HepG2 (cell line): ENCODE results near the gene SATB1. TPM values are rescaled to one million over a fixed set of nuclear protein-coding genes. Genes with fewer than 3 reads are reported as not detected.

Experiments used
- ATAC-seq: fragments of 200-7000 bp; cut with Tn5 transposase; 3 replicates; pipeline ENCODE4 v1.9.1; 2020; ENCODE audit warnings: mild to moderate bottlenecking, moderate library complexity
- BruUV-seq: library from RNA; stranded (reverse); fragments of 400-500 nt; replicated peaks from 2 replicates; lab custom pipeline; 2021; lab: Mats Ljungman, UMichigan
- CTCF ChIA-PET: fragments of 300-600 bp; formaldehyde crosslinking; extraction: SDS; loops from one replicate; lab custom pipeline; 2021; ENCODE audit warnings: low total read pairs, inconsistent platforms, low intra/inter-chr PET ratio; lab: Yijun Ruan, JAX
- POLR2A ChIA-PET: fragments of 350-600 bp; sonication (Branson Sonifier 250); formaldehyde crosslinking; loops from one replicate; lab custom pipeline; 2020; ENCODE audit warnings: antibody characterized with exemption, inconsistent platforms; lab: Yijun Ruan, JAX
- DNase-seq: peaks from one replicate; pipeline ENCODE4 v3.0.0-alpha.2; 2015; ENCODE audit warnings: low spot score
- FAIRE-seq: peaks from 3 replicates; lab custom pipeline; 2011; peaks lifted over from hg19 to GRCh38; lab: Jason Lieb, UNC
- H2AFZ ChIP-seq: one replicate; pipeline ENCODE4 v1.6.1; 2011; ENCODE audit warnings: low read length, inconsistent platforms
- H3K27ac ChIP-seq: fragments of 300-600 bp; 3 replicates; pipeline ENCODE4 v1.8.0; 2011; ENCODE audit warnings: mixed run types, mild to moderate bottlenecking, mixed read lengths, low read length, inconsistent platforms; ENCODE audit not compliant: insufficient read depth; ENCODE audit errors: extremely low read length
- H3K27me3 ChIP-seq, 2 experiments: fragments of 200-600 bp in 1 of 2; 2 replicates in 1 of 2; 3 replicates in 1 of 2; pipeline versions ENCODE4 v1.6.0 to v1.8.0; 2011; ENCODE audit warnings: low read length in 2 of 2, mild to moderate bottlenecking in 2 of 2, moderate library complexity in 2 of 2, inconsistent platforms in 1 of 2; ENCODE audit not compliant: insufficient read depth in 2 of 2, control insufficient read depth in 1 of 2
- H3K36me3 ChIP-seq, 2 experiments: fragments of 200-600 bp in 1 of 2; replicated peaks in 1 of 2; 2 replicates in 1 of 2; 3 replicates in 1 of 2; pipeline versions ENCODE4 v1.5.1 to v1.8.0; 2011; ENCODE audit warnings: low read length in 2 of 2, inconsistent platforms in 1 of 2; ENCODE audit not compliant: insufficient read depth in 2 of 2, control insufficient read depth in 1 of 2
- H3K4me1 ChIP-seq: 2 replicates; pipeline ENCODE4 v1.5.1; 2012; ENCODE audit warnings: low read length, inconsistent platforms; ENCODE audit not compliant: insufficient read depth
- H3K4me2 ChIP-seq: 2 replicates; pipeline ENCODE4 v1.6.0; 2011; ENCODE audit warnings: low read depth, low read length, inconsistent platforms
- H3K4me3 ChIP-seq, 3 experiments: fragments of 200-600 bp in 1 of 3; sonication (generic), shearing (Covaris generic) in 1 of 3; replicated peaks in 1 of 3; 2 replicates each; pipeline ENCODE4 v1.5.1; 2011 to 2016; ENCODE audit warnings: low read length in 3 of 3, inconsistent platforms in 2 of 3, low read depth in 2 of 3, mild to moderate bottlenecking in 2 of 3, control low read depth in 1 of 3, mixed read lengths in 1 of 3; ENCODE audit not compliant: insufficient read depth in 1 of 3
- H3K79me2 ChIP-seq: one replicate; pipeline ENCODE4 v1.6.1; 2011; ENCODE audit warnings: low read length, inconsistent platforms; ENCODE audit not compliant: insufficient read depth
- H3K9ac ChIP-seq: 2 replicates; pipeline ENCODE4 v1.6.0; 2011; ENCODE audit warnings: mild to moderate bottlenecking, low read depth, low read length, inconsistent platforms; ENCODE audit not compliant: insufficient read depth
- H3K9me3 ChIP-seq: 2 replicates; pipeline ENCODE4 v1.5.1; 2012; ENCODE audit warnings: mild to moderate bottlenecking, low read length
- H4K20me1 ChIP-seq: 2 replicates; pipeline ENCODE4 v1.6.0; 2011; ENCODE audit warnings: inconsistent platforms, mild to moderate bottlenecking, low read length, moderate library complexity; ENCODE audit not compliant: insufficient read depth
- ATF3 ChIP-seq: sonication (generic); formaldehyde crosslinking; IDR thresholded peaks from 2 replicates; pipeline ENCODE4 v1.4.0; 2020; ENCODE audit warnings: missing genetic modification reagents
- ELF1 ChIP-seq: sonication (generic); formaldehyde crosslinking; IDR thresholded peaks from 2 replicates; pipeline ENCODE4 v1.4.0; 2020; ENCODE audit warnings: missing genetic modification reagents
- FOXK2 ChIP-seq: fragments of 450-650 bp; IDR thresholded peaks from 2 replicates; pipeline ENCODE4 v1.6.1; 2016
- HDAC1 ChIP-seq: sonication (generic); formaldehyde crosslinking; IDR thresholded peaks from 2 replicates; pipeline ENCODE4 v1.5.1; 2020; ENCODE audit warnings: mild to moderate bottlenecking, missing genetic modification reagents
- IRF2 ChIP-seq: IDR thresholded peaks from 2 replicates; pipeline ENCODE4 v1.6.1; 2018; ENCODE audit warnings: missing genetic modification reagents, missing compliant biosample characterization
- JUNB ChIP-seq: sonication (generic); formaldehyde crosslinking; IDR thresholded peaks from 2 replicates; pipeline ENCODE4 v1.8.0; 2022; ENCODE audit warnings: missing genetic modification reagents, mild to moderate bottlenecking, borderline replicate concordance
- KLF11 ChIP-seq: IDR thresholded peaks from 2 replicates; pipeline ENCODE4 v1.6.1; 2016; ENCODE audit warnings: missing compliant biosample characterization
- NCOA2 ChIP-seq: sonication (generic); formaldehyde crosslinking; IDR thresholded peaks from 2 replicates; pipeline ENCODE4 v1.8.0; 2022; ENCODE audit warnings: inconsistent platforms
- SP140L ChIP-seq: sonication (generic); formaldehyde crosslinking; IDR thresholded peaks from 2 replicates; pipeline ENCODE4 v1.4.0; 2020; ENCODE audit warnings: missing genetic modification reagents, borderline replicate concordance
- SRF ChIP-seq: IDR thresholded peaks from 2 replicates; pipeline ENCODE4 v1.6.1; 2011; ENCODE audit warnings: mild to moderate bottlenecking, low read depth, low read length, moderate library complexity
- STAT6 ChIP-seq: sonication (generic); formaldehyde crosslinking; IDR thresholded peaks from 2 replicates; pipeline ENCODE4 v1.4.0; 2020; ENCODE audit warnings: missing genetic modification reagents, mild to moderate bottlenecking, borderline replicate concordance
- SUZ12 ChIP-seq: fragments of 150-350 bp; IDR thresholded peaks from 2 replicates; pipeline ENCODE4 v1.6.1; 2014; ENCODE audit warnings: low read depth, low read length
- ZNF354B ChIP-seq: sonication (generic); formaldehyde crosslinking; IDR thresholded peaks from 2 replicates; pipeline ENCODE4 v1.8.0; 2022; ENCODE audit warnings: mild to moderate bottlenecking, missing genetic modification reagents
- in situ Hi-C: cut with HindIII; loops from 2 replicates; pipeline ENCODE4 v1.10.0; 2017; ENCODE audit warnings: low pct_unique_long_range_greater_than_20kb; ENCODE audit not compliant: extremely low pct_ligation_motif_present
- intact Hi-C: fragments of 100-400 bp; cut with micrococcal nuclease; formaldehyde crosslinking; loops from one replicate; pipeline ENCODE4 v1.10.0; 2022; ENCODE audit not compliant: unreplicated experiment
- polyA plus RNA-seq, 8 experiments: library from polyadenylated mRNA; depleted of rRNA in 3 of 8; stranded (reverse) in 7 of 8; unstranded in 1 of 8; fragments of >200 nt; fragmentation: Illumina TruSeq in 4 of 8; extraction: Trizol in 4 of 8; gene quantifications; 2 replicates each; pipeline versions ENCODE4 v1.2.1 to v1.2.3, GENCODE V29; 2011 to 2016; ENCODE audit warnings: low read depth in 4 of 8, missing spikeins in 1 of 8, mixed read lengths in 1 of 8; ENCODE audit not compliant: insufficient read depth in 1 of 8
- total RNA-seq, 5 experiments: library from RNA; depleted of rRNA; stranded (reverse); fragments of >200 nt; fragmentation: Illumina TruSeq; extraction: Trizol; gene quantifications; 2 replicates each; pipeline ENCODE4 v1.2.3, GENCODE V29; 2016; ENCODE audit warnings: low read depth in 1 of 5
- TF ChIP-seq, protein P1 (sequence below): sonication (generic); formaldehyde crosslinking; IDR thresholded peaks from 2 replicates; pipeline ENCODE4 v1.8.0; 2022; ENCODE audit warnings: mild to moderate bottlenecking, missing genetic modification reagents; ENCODE audit not compliant: insufficient replicate concordance

The SATB1 gene
- total and polyA plus RNA-seq, 2 of the 13 experiments (the other 11 are each of a cell fraction or from before 2014, with no cell fraction given), result 0.03 TPM; not detected in 1

DNA sequence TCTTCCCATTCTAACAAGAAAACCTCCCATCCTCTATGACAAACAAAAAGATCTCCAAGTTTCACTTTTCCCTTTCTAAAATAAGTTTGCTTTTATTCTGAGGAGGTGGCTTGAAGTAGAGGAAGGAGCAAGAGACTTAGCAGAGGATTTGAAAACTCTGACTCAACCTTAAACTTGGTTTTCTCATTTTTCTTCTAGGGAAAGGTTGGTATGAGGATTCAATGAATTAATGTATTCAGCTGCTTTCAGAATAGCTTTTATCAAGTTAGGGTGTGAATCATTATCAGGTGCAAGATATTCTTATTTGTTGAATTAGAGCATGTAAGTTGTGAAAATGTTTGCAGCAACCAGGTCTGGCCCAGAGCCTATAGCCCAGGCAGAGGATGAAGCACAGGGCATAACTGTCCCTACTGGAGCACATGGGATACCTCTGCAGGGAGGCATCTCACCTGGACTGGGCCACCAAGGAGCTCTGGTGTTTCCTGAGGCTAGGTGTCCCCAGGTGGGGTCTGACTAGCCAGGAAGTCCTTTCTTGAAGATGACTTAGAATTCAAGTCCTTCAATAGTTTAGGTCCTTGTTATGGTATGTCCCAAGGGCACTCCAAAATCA is 42.3 kb downstream of the SATB1 start:
- no peaks in the 10 kb centered on the region for H3K79me2 ChIP-seq
- no peak overlapping the region for H3K4me3 ChIP-seq
- H3K27ac ChIP-seq, result no peak overlapping the region
- intact Hi-C loops, result no loop called here
- no peak overlapping the region for H3K9ac ChIP-seq
- no peak for DNase-seq
- H3K9me3 ChIP-seq, result no peaks in the 10 kb centered on the region
- no TSS peak for BruUV-seq
- 0 out of 5 replicates have a peak, but pooled peaks cover 0 to 4% of the 10 kb centered on the region in 2 experiments for H3K27me3 ChIP-seq
- H3K36me3 ChIP-seq, result no peaks in the 10 kb centered on the region
- ChIA-PET CTCF (no interaction called here), POLR2A (no interaction called here)
- no peaks in the 10 kb centered on the region for H3K4me1 ChIP-seq
- H2AFZ ChIP-seq, result no peak overlapping the region
- no peak for FAIRE-seq
- H3K4me2 ChIP-seq, result no peak overlapping the region
- H4K20me1 ChIP-seq, result no peaks in the 10 kb centered on the region
- no peak for ATAC-seq
- in situ Hi-C loops, result loop anchor here (25.0 kb wide), 1 partner anchor 1121 kb away; no protein-coding TSS in a partner anchor
- TF ChIP-seq ATF3 (CRISPR knock-in tag) (no peak), SP140L (no peak), HDAC1 (CRISPR knock-in tag) (no peak), NCOA2 (CRISPR knock-in tag) (no peak), ZNF354B (CRISPR knock-in tag) (no peak), SRF (no peak), ELF1 (CRISPR knock-in tag) (no peak), JUNB (CRISPR knock-in tag) (no peak), STAT6 (CRISPR knock-in tag) (no peak), KLF11 (CRISPR knock-in tag) (no peak), IRF2 (CRISPR knock-in tag) (no peak), FOXK2 (no peak), SUZ12 (no peak)
- TF ChIP-seq, protein P1, sequence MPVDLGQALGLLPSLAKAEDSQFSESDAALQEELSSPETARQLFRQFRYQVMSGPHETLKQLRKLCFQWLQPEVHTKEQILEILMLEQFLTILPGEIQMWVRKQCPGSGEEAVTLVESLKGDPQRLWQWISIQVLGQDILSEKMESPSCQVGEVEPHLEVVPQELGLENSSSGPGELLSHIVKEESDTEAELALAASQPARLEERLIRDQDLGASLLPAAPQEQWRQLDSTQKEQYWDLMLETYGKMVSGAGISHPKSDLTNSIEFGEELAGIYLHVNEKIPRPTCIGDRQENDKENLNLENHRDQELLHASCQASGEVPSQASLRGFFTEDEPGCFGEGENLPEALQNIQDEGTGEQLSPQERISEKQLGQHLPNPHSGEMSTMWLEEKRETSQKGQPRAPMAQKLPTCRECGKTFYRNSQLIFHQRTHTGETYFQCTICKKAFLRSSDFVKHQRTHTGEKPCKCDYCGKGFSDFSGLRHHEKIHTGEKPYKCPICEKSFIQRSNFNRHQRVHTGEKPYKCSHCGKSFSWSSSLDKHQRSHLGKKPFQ (CRISPR knock-in tag), result no peak
